NCI-H2081 (cell line): Measurements from ENCODE around the gene SUGCT.

Experiments
- DNase-seq, 2 experiments: peaks; one replicate each; lab custom pipeline; 2025; lab: John Stamatoyannopoulos, UW

SUGCT gene

GRCh38 chr7:40879941-40880543, 745.2 kb downstream of the SUGCT start:
- DNase-seq = no peak

DNA sequence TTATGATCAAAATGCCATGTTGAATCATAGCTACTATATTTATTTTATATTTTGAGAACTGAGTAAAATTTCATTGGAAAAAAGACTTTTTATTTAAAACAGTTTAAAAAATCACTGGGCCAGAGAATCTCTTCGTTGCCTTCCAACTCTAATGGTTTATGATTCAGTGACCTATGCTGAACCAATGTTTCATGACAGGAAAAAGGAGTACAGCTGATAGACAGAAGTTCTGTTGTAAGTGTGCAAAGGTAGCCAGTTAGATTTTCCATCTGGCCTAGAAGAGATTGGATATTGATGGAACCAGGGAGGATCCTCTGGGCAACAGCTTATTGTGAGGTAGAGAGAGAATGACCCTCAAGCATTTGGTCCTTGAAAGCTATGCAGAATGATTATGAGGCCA, 745.8 kb downstream of the SUGCT start:
- DNase-seq = no peak

GRCh38 chr7:40881405-40881926, 746.7 kb downstream of the SUGCT start:
- DNase-seq = no peak

DNA sequence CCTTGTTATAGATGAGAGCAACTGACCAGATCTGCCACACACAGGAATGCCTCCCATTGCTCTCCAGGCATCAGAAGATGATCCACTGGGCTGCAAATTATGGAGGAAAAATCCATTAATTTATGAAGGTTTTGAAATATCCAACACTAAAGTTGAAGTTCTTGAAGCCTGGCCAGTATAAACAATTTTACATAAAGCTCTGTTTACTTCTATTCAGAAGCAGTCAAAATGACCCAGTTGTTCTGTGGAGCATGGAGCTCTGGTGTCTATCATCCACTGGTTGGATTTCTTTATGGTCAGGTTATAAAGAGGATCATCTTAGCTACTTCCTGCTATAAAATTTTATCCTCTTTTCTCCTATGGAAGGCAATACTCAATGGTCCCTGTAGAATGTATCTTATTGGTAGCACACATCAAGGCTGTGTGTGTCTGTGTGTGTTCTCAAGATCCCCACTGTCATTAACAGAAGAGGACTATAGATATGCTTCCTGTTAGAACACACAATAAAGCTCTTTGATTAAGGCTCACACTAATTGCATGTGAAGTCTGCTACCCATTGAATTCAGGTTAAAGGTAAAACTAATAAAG, 747.4 kb downstream of the SUGCT start:
- no peak for DNase-seq

- DNase-seq = no peak
These were observed 749.0 kb downstream of the SUGCT start for GRCh38 chr7:40883826-40884225.

- no peak for DNase-seq
These were observed 749.4 kb downstream of the SUGCT start for GRCh38 chr7:40884241-40884640.

DNA sequence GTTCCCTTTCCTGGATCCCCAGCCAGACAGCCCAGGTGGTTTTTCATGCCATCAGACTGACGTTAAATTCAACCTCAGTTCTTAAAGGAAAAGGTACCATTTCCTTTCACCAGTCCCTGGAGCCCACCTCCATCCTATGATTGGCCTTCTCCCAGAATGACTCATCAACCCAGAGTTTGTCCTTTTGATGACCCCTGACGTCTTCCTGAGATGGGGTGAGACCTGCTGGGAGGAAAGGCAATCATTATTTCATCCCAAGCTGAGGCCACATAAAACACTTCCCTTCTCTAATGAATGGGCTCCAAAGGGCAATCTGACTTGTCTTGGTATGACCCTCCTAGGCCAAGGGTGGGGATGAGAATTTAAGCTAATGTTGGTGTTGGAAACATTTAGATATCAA, 750.7 kb downstream of the SUGCT start:
- no peak for DNase-seq

DNA sequence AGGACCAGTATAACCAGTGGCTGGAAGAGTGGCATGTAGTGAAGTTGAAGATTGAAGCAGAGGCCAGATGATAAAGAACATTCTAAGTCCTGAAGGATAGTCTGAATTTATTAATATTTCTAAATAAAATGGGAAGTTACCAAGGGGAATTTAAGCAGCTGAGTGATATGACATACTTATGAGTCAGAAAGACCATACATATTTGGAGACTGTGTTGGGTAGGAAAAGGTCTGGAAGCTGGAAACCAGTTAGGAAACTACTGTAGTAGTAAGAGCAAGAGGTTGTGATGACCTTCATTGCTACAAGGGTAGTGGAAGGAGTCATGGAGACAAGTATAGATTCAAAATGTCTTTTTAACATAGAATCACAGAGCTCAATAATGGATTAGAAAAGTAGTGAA, 752.3 kb downstream of the SUGCT start:
- DNase-seq = no peak

GRCh38 chr7:40888499-40888898, 753.7 kb downstream of the SUGCT start:
- DNase-seq = no peak

- no peak for DNase-seq
These were observed 754.3 kb downstream of the SUGCT start for GRCh38 chr7:40889099-40889498.

DNA sequence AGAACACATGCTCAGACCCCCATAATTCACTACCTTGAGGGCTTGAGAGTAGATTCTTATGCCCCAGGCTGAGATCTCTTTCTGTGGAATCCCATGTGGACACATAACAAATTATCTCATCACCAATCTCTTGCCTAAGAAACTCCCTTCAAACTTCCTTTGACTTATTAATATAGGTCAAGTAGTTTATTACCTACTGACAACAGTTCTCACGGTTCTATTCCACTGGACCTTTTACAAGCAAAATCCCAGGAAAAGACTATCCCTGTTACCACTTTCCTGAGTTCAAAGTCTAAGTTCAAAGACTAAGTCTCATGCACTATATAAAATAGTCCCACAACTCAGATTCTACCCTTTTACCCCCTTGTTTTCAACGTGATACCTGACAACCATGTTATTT, 754.7 kb downstream of the SUGCT start:
- DNase-seq = no peak

DNA sequence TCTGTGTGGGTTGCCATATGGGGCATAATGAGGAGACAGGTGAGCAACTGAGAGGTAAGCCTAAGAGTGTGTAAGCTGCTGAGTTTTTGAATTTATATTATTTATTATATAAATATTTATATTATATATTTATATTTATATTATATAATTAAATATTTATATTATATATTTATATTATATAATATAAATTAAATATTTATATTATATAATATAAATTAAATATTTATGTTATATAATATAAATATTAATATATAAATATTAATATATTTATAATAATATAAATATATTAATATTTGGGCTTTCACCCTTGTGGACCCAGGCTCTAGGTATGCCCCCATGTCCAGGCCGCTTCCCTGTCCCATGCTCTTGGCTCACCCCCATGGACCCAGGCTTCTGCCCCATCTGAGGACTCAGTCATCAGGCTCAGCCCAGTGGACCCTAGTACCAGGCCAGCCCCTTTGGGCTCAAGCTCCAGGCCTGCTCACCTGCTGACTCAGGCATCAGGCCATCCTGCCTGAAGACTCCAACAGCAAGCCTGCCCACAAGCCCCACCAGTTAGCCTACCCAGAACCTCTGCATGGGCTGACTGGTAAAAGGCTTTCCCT, 755.4 kb downstream of the SUGCT start:
- DNase-seq = no peak

GRCh38 chr7:40891232-40891631, 756.4 kb downstream of the SUGCT start:
- DNase-seq = no peak

GRCh38 chr7:40899151-40899550, 764.3 kb downstream of the SUGCT start:
- DNase-seq = no peak

GRCh38 chr7:40899636-40900507, 765.1 kb downstream of the SUGCT start:
- DNase-seq = no peak

- no peak for DNase-seq
These were observed 769.1 kb downstream of the SUGCT start for GRCh38 chr7:40903872-40904271.

DNA sequence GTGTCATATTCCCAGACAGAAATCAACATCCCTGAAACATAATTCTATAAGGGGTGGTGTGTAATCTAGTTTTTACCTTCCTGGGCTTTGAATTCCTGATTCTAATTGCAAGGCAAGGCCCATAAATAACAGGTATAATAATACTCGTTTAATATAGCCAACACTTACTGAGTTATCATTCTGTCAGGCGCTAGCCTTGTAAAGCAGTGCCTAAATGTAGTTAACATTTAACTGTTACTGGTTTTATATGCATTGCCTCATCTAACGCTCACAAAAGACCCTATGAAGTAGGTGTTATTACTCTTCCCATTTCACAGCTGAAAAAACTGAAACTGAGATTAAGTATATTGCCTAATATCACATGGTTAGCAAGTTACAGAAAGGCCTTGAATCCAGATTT, 772.5 kb downstream of the SUGCT start:
- DNase-seq = no peak

GRCh38 chr7:40909346-40909980, 774.7 kb downstream of the SUGCT start:
- DNase-seq = no peak
